ENCODE data around the gene AIFM2.

AIFM2 gene

GRCh38 chr10:70119623-70120022 is 13.0 kb downstream of the AIFM2 start:
- DNase-seq (ENCODE audit: low spot score), result no peak
- no peak for TF ChIP-seq CTCF (conservative IDR thresholded peaks at IDR 0.05; ENCODE audit: low read depth)
- POLR2A ChIA-PET (ENCODE audit: low non-redundant PET), result no interaction called here
- H3K27ac ChIP-seq, result no peak overlapping the region
- CTCF ChIA-PET, result interaction anchor here (0.6 kb wide), 1 partner anchor 202 kb away, joined by 3 read pairs; no protein-coding TSS in a partner anchor

- no peak for TF ChIP-seq CTCF (conservative IDR thresholded peaks at IDR 0.05; ENCODE audit: low read depth)
- ChIA-PET CTCF (interaction anchor here (0.9 kb wide), 1 partner anchor 27 kb away, joined by 5 read pairs; the partner anchor contains the start of gene TYSND1), POLR2A (ENCODE audit: low non-redundant PET) (no interaction called here)
- H3K27ac ChIP-seq, result no peak overlapping the region
- DNase-seq (ENCODE audit: low spot score), result no peak
Measured at GRCh38 chr10:70119197-70119596, 13.4 kb downstream of the AIFM2 start.

- H3K27ac ChIP-seq, result no peak overlapping the region
- POLR2A ChIA-PET (ENCODE audit: low non-redundant PET), result no interaction called here
- no peak for DNase-seq (ENCODE audit: low spot score)
- no peak for TF ChIP-seq CTCF (conservative IDR thresholded peaks at IDR 0.05; ENCODE audit: low read depth)
- CTCF ChIA-PET, result interaction anchor here (0.6 to 4.1 kb wide), 5 partner anchors 9 to 53 kb away, joined by 5 to 42 read pairs (median 6); partner anchors contain the start of gene TYSND1
Measured at GRCh38 chr10:70118196-70118595, 14.4 kb downstream of the AIFM2 start.

- POLR2A ChIA-PET (ENCODE audit: low non-redundant PET), result no interaction called here
Measured at GRCh38 chr10:70117646-70118045, 15.0 kb downstream of the AIFM2 start.

GRCh38 chr10:70115948-70116682 is 16.5 kb downstream of the AIFM2 start:
- peak; percentile 76 for DNase-seq (ENCODE audit: low spot score)
- 0 out of 2 replicates have a peak overlapping the region, but pooled peaks have one; percentile 3 for H3K27ac ChIP-seq
- TF ChIP-seq CTCF (conservative IDR thresholded peaks at IDR 0.05; ENCODE audit: low read depth), result peak; percentile 92
- ChIA-PET CTCF (interaction anchor here (0.5 to 4.1 kb wide), 34 partner anchors 10 to 1879 kb away, joined by 3 to 42 read pairs (median 4); partner anchors contain the start of gene TYSND1), POLR2A (ENCODE audit: low non-redundant PET) (no interaction called here)

More at GRCh38 chr10:70117646-70118045, 15.0 kb downstream of the AIFM2 start:
- DNase-seq (ENCODE audit: low spot score), result no peak
- H3K27ac ChIP-seq, result no peak overlapping the region
- TF ChIP-seq CTCF (conservative IDR thresholded peaks at IDR 0.05; ENCODE audit: low read depth), result no peak
- CTCF ChIA-PET, result interaction anchor here (0.6 to 4.1 kb wide), 6 partner anchors 8 to 53 kb away, joined by 5 to 42 read pairs (median 22); partner anchors contain the start of gene TYSND1

GRCh38 chr10:70114902-70115301 is 17.7 kb downstream of the AIFM2 start:
- ChIA-PET POLR2A (ENCODE audit: low non-redundant PET) (no interaction called here), CTCF (interaction anchor here (1.7 to 4.1 kb wide), 2 partner anchors 31 to 253 kb away, joined by 7 to 42 read pairs; partner anchors contain the start of gene TYSND1)
- DNase-seq (ENCODE audit: low spot score), result no peak
- TF ChIP-seq CTCF (conservative IDR thresholded peaks at IDR 0.05; ENCODE audit: low read depth), result no peak
- no peak overlapping the region for H3K27ac ChIP-seq
